Measurements from ENCODE around the gene LGR5. TPM values are rescaled to one million over a fixed set of nuclear protein-coding genes. Genes with fewer than 3 reads are reported as not detected.

LGR5 gene
- total and polyA plus RNA-seq, 2 of the 13 experiments (the other 11 are each of a cell fraction or from before 2014, with no cell fraction given), result 37.0 to 121 TPM

DNA sequence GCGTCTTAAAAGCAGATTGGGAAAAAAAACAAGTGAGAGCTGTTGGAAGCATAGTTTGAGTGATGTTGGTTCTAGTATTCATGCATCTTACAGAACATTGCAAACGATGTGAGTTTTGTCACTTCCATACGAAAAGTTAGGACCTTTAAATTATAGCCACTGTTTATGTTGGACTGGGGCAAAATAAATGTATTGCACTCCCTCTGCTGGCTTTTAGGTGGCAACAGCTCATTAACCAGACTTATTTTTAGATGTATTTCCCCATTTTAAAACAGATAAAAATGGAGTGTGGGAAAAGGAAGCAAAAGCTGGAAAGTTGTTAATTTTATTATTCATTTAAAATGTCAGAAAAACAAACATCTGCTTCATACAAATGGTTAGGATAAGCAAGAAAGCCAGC, 111.9 kb downstream of the LGR5 start:
- Histone ChIP-seq H3K36me3 (replicated peaks in 1 of 2; ENCODE audit: control insufficient read depth in 1 of 2, insufficient read depth in 2 of 2, low read length in 2 of 2) (peaks cover 11 to 19% of the 10 kb centered on the region in 2 experiments), H3K9me3 (ENCODE audit: low read length) (no peaks in the 10 kb centered on the region), H2AFZ (ENCODE audit: low read length) (no peak overlapping the region), H3K79me2 (ENCODE audit: insufficient read depth, low read length) (no peaks in the 10 kb centered on the region), H3K4me2 (ENCODE audit: low read depth, low read length) (no peak overlapping the region), H3K27ac (ENCODE audit: extremely low read length, insufficient read depth, low read length) (no peak overlapping the region), H3K9ac (ENCODE audit: insufficient read depth, low read depth, low read length) (no peak overlapping the region), H3K4me3 (replicated peaks in 1 of 3; ENCODE audit: insufficient read depth in 1 of 3, low read depth in 2 of 3, low read length in 3 of 3) (no peak overlapping the region), H4K20me1 (ENCODE audit: insufficient read depth, low read length) (peaks cover 9% of the 10 kb centered on the region), H3K27me3 (ENCODE audit: control insufficient read depth in 1 of 2, insufficient read depth in 2 of 2, low read length in 2 of 2) (no peaks in the 10 kb centered on the region), H3K4me1 (ENCODE audit: insufficient read depth, low read length) (peaks cover 48% of the 10 kb centered on the region)
- 95% methylated on average over 3 of the region's 3 CpGs for WGBS (ENCODE audit: low lambda C conversion rate)
- no peak for DNase-seq (ENCODE audit: low spot score)
- in situ Hi-C loops (cut with HindIII; ENCODE audit: extremely low pct_ligation_motif_present, low pct_unique_long_range_greater_than_20kb) (no loop called here), intact Hi-C loops (cut with micrococcal nuclease; ENCODE audit: unreplicated experiment) (loop anchor here (5.0 kb wide), 1 partner anchor 134 kb away; no protein-coding TSS in a partner anchor)
- no TSS peak for BruUV-seq (replicated peaks)
- CTCF ChIA-PET (ENCODE audit: low intra/inter-chr PET ratio, low total read pairs), result interaction anchor here (1.3 kb wide), 1 partner anchor 136 kb away, joined by 8 read pairs; no protein-coding TSS in a partner anchor
- FAIRE-seq, result no peak
- POLR2A ChIA-PET, result interaction anchor here (3.1 to 3.7 kb wide), 2 partner anchors 14 to 111 kb away, joined by 13 to 24 read pairs; partner anchors contain the start of gene LGR5
- ATAC-seq, result no peak
- no peak for TF ChIP-seq ZNF7 (CRISPR knock-in tag; IDR thresholded peaks at IDR 0.05)
- no peak for TF ChIP-seq ZNF253 (CRISPR knock-in tag; IDR thresholded peaks at IDR 0.05; ENCODE audit: borderline replicate concordance)
- TF ChIP-seq NR2F6 (IDR thresholded peaks at IDR 0.05), result no peak
- no peak for TF ChIP-seq NR2F6 (CRISPR knock-in tag; IDR thresholded peaks at IDR 0.05)
- TF ChIP-seq PHF5A (CRISPR knock-in tag; IDR thresholded peaks at IDR 0.05; ENCODE audit: low read depth, unreplicated experiment), result no peak
- no peak for TF ChIP-seq REL (CRISPR knock-in tag; conservative IDR thresholded peaks at IDR 0.05)
- TF ChIP-seq, protein P1, sequence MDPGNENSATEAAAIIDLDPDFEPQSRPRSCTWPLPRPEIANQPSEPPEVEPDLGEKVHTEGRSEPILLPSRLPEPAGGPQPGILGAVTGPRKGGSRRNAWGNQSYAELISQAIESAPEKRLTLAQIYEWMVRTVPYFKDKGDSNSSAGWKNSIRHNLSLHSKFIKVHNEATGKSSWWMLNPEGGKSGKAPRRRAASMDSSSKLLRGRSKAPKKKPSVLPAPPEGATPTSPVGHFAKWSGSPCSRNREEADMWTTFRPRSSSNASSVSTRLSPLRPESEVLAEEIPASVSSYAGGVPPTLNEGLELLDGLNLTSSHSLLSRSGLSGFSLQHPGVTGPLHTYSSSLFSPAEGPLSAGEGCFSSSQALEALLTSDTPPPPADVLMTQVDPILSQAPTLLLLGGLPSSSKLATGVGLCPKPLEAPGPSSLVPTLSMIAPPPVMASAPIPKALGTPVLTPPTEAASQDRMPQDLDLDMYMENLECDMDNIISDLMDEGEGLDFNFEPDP (CRISPR knock-in tag; conservative IDR thresholded peaks at IDR 0.05), result no peak
- no peak for TF ChIP-seq CREB1 (IDR thresholded peaks at IDR 0.05)
- no peak for TF ChIP-seq CREB1 (CRISPR knock-in tag; IDR thresholded peaks at IDR 0.05)
- TF ChIP-seq SRSF1 (optimal IDR thresholded peaks at IDR 0.05; ENCODE audit: low read depth, low read length), result no peak
- no peak for TF ChIP-seq ZNF383 (CRISPR knock-in tag; IDR thresholded peaks at IDR 0.05; ENCODE audit: borderline replicate concordance)
- no peak for TF ChIP-seq ZKSCAN8 (CRISPR knock-in tag; IDR thresholded peaks at IDR 0.05; ENCODE audit: borderline replicate concordance)
- TF ChIP-seq, protein P2, sequence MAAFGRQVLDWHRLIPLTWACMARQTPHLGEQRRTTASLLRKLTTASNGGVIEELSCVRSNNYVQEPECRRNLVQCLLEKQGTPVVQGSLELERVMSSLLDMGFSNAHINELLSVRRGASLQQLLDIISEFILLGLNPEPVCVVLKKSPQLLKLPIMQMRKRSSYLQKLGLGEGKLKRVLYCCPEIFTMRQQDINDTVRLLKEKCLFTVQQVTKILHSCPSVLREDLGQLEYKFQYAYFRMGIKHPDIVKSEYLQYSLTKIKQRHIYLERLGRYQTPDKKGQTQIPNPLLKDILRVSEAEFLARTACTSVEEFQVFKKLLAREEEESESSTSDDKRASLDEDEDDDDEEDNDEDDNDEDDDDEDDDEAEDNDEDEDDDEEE (CRISPR knock-in tag; IDR thresholded peaks at IDR 0.05), result no peak
- no peak for TF ChIP-seq ATM (IDR thresholded peaks at IDR 0.05; ENCODE audit: borderline replicate concordance)
- 0 out of 2 replicates have a peak, but pooled peaks have one; percentile 14 for TF ChIP-seq MIXL1 (CRISPR knock-in tag; IDR thresholded peaks at IDR 0.05)
- no peak for TF ChIP-seq ZNF768 (CRISPR knock-in tag; IDR thresholded peaks at IDR 0.05)
- TF ChIP-seq RFXAP (CRISPR knock-in tag; IDR thresholded peaks at IDR 0.05; ENCODE audit: borderline replicate concordance), result no peak
- TF ChIP-seq SMC3 (IDR thresholded peaks at IDR 0.05; ENCODE audit: low read length), result peak; percentile 20; the same call in 1 of the 2 replicates
- no peak for TF ChIP-seq LCORL (IDR thresholded peaks at IDR 0.05)
- TF ChIP-seq LCORL (CRISPR knock-in tag; IDR thresholded peaks at IDR 0.05), result no peak
- TF ChIP-seq, protein P3, sequence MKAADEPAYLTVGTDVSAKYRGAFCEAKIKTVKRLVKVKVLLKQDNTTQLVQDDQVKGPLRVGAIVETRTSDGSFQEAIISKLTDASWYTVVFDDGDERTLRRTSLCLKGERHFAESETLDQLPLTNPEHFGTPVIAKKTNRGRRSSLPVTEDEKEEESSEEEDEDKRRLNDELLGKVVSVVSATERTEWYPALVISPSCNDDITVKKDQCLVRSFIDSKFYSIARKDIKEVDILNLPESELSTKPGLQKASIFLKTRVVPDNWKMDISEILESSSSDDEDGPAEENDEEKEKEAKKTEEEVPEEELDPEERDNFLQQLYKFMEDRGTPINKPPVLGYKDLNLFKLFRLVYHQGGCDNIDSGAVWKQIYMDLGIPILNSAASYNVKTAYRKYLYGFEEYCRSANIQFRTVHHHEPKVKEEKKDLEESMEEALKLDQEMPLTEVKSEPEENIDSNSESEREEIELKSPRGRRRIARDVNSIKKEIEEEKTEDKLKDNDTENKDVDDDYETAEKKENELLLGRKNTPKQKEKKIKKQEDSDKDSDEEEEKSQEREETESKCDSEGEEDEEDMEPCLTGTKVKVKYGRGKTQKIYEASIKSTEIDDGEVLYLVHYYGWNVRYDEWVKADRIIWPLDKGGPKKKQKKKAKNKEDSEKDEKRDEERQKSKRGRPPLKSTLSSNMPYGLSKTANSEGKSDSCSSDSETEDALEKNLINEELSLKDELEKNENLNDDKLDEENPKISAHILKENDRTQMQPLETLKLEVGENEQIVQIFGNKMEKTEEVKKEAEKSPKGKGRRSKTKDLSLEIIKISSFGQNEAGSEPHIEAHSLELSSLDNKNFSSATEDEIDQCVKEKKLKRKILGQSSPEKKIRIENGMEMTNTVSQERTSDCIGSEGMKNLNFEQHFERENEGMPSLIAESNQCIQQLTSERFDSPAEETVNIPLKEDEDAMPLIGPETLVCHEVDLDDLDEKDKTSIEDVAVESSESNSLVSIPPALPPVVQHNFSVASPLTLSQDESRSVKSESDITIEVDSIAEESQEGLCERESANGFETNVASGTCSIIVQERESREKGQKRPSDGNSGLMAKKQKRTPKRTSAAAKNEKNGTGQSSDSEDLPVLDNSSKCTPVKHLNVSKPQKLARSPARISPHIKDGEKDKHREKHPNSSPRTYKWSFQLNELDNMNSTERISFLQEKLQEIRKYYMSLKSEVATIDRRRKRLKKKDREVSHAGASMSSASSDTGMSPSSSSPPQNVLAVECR (CRISPR knock-in tag; IDR thresholded peaks at IDR 0.05; ENCODE audit: borderline replicate concordance), result no peak
